Activated CD8-positive, alpha-beta T cell treated with anti-CD3 and anti-CD28 coated beads, Interleukin-2, amount 10 ng/mL, durations not matched to agents 7 days and 5 days (primary cell): Measurements from ENCODE around the gene SAV1. TPM values are rescaled to one million over a fixed set of nuclear protein-coding genes. Genes with fewer than 3 reads are reported as not detected.

Source experiments
- total RNA-seq, 2 experiments: library from RNA; stranded (reverse); gene quantifications; one replicate each; pipeline ENCODE4 v1.2.3, GENCODE V29; 2021

Gene SAV1
- total RNA-seq, 2 experiments from 2014 or later: 2.1 to 2.8 TPM

Other genes starting within 250 kb of the SAV1 start
- 10 to 100 TPM; 28.3 to 28.6 TPM for gene MAP4K5, start 135.7 kb downstream of the SAV1 start, total RNA-seq
- 1 to 10 TPM; 1.4 to 1.5 TPM for gene ATL1, start 108.2 kb downstream of the SAV1 start, total RNA-seq
- 100 to 1,000 TPM; 104 TPM for gene NIN, start 162.9 kb upstream of the SAV1 start, total RNA-seq
- gene ABHD12B, start 203.7 kb upstream of the SAV1 start, total RNA-seq: not detected